Measurements from ENCODE around the gene DMD. TPM values are rescaled to one million over a fixed set of nuclear protein-coding genes. Genes with fewer than 3 reads are reported as not detected.

DMD gene
- polyA plus RNA-seq, 1 donor from 2014 or later, result 21.6 TPM

DNA sequence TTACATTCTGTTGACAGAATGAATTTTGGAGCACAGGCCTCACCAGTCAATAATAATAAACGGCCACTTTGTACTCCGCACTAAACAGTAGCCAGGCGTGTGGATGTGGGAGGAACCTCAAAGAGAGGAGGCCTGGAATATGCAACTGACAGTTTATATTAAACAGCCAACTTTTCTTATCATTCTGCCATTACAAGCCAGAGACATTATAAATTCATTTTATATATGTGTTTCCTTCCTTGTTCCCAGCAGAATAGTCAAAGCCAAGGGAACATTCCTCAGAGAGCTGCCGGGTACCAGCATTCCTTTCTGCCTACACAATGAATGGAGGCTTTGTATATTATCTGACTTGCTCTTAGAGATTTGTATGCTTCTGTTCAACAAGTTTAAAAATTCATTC is 1703.0 kb downstream of the DMD start:
- no peak overlapping the region for H3K27ac ChIP-seq (ENCODE audit: low read length)
- H3F3A ChIP-seq (ENCODE audit: insufficient read depth, low read length, poor library complexity, severe bottlenecking), result no peaks in the 10 kb centered on the region
- no peaks in the 10 kb centered on the region for H3K79me2 ChIP-seq (replicated peaks; ENCODE audit: insufficient read depth, low read length)
- H3K4me3 ChIP-seq (ENCODE audit: low read length), result no peak overlapping the region
- H3K9me2 ChIP-seq (ENCODE audit: insufficient read depth, low read length), result no peaks in the 10 kb centered on the region
- no peaks in the 10 kb centered on the region for H3K36me3 ChIP-seq (ENCODE audit: insufficient read depth, low read length)
- H2AFZ ChIP-seq (ENCODE audit: low read depth, low read length), result no peak overlapping the region
- H3K9me3 ChIP-seq (ENCODE audit: low read length), result no peaks in the 10 kb centered on the region
- H3K27me3 ChIP-seq (ENCODE audit: insufficient read depth, low read depth, low read length), result no peaks in the 10 kb centered on the region
- H3K4me2 ChIP-seq (ENCODE audit: low read length), result no peak overlapping the region
- H4K20me1 ChIP-seq (ENCODE audit: insufficient read depth), result no peaks in the 10 kb centered on the region
- TF ChIP-seq RAD21 (conservative IDR thresholded peaks at IDR 0.05), result no peak
- no peak for TF ChIP-seq MXI1 (conservative IDR thresholded peaks at IDR 0.05; ENCODE audit: poor library complexity, severe bottlenecking)
- TF ChIP-seq TAF1 (IDR thresholded peaks at IDR 0.05; ENCODE audit: low read depth), result no peak
- TF ChIP-seq EZH2 (IDR thresholded peaks at IDR 0.05; ENCODE audit: borderline replicate concordance, insufficient read depth, low read length, poor library complexity, severe bottlenecking), result no peak
- TF ChIP-seq SMC3 (conservative IDR thresholded peaks at IDR 0.05; ENCODE audit: poor library complexity), result no peak
- TF ChIP-seq EP300 (conservative IDR thresholded peaks at IDR 0.05; ENCODE audit: poor library complexity, severe bottlenecking), result no peak
- no peak for TF ChIP-seq POLR2AphosphoS5 (IDR thresholded peaks at IDR 0.05)
- TF ChIP-seq, protein P1, sequence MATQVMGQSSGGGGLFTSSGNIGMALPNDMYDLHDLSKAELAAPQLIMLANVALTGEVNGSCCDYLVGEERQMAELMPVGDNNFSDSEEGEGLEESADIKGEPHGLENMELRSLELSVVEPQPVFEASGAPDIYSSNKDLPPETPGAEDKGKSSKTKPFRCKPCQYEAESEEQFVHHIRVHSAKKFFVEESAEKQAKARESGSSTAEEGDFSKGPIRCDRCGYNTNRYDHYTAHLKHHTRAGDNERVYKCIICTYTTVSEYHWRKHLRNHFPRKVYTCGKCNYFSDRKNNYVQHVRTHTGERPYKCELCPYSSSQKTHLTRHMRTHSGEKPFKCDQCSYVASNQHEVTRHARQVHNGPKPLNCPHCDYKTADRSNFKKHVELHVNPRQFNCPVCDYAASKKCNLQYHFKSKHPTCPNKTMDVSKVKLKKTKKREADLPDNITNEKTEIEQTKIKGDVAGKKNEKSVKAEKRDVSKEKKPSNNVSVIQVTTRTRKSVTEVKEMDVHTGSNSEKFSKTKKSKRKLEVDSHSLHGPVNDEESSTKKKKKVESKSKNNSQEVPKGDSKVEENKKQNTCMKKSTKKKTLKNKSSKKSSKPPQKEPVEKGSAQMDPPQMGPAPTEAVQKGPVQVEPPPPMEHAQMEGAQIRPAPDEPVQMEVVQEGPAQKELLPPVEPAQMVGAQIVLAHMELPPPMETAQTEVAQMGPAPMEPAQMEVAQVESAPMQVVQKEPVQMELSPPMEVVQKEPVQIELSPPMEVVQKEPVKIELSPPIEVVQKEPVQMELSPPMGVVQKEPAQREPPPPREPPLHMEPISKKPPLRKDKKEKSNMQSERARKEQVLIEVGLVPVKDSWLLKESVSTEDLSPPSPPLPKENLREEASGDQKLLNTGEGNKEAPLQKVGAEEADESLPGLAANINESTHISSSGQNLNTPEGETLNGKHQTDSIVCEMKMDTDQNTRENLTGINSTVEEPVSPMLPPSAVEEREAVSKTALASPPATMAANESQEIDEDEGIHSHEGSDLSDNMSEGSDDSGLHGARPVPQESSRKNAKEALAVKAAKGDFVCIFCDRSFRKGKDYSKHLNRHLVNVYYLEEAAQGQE (IDR thresholded peaks at IDR 0.05; ENCODE audit: borderline replicate concordance), result no peak
- TF ChIP-seq, protein P2, sequence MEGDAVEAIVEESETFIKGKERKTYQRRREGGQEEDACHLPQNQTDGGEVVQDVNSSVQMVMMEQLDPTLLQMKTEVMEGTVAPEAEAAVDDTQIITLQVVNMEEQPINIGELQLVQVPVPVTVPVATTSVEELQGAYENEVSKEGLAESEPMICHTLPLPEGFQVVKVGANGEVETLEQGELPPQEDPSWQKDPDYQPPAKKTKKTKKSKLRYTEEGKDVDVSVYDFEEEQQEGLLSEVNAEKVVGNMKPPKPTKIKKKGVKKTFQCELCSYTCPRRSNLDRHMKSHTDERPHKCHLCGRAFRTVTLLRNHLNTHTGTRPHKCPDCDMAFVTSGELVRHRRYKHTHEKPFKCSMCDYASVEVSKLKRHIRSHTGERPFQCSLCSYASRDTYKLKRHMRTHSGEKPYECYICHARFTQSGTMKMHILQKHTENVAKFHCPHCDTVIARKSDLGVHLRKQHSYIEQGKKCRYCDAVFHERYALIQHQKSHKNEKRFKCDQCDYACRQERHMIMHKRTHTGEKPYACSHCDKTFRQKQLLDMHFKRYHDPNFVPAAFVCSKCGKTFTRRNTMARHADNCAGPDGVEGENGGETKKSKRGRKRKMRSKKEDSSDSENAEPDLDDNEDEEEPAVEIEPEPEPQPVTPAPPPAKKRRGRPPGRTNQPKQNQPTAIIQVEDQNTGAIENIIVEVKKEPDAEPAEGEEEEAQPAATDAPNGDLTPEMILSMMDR (IDR thresholded peaks at IDR 0.05; ENCODE audit: poor library complexity, severe bottlenecking), result no peak
- no peak overlapping the region for H3K9ac ChIP-seq (ENCODE audit: low read length)

DNA sequence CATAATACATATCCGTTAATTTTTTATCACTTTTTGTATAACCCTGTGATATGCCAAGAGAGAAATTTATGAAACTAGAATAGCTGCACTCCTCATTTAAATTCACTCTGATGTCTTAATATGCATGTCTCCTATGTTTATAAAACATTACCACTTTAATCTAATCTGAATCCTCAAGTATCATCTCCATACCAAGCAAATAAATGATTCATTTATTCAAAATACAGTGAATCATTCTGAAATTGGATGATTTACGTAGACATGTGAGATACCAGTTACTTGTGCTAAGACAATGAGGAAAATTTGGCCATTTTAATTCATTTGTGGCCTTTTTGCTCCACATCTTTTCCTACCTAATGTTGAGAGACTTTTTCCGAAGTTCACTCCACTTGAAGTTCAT is 1704.4 kb downstream of the DMD start:
- H3K4me3 ChIP-seq (ENCODE audit: low read length), result no peak overlapping the region
- H3K27me3 ChIP-seq (ENCODE audit: insufficient read depth, low read depth, low read length), result no peaks in the 10 kb centered on the region
- H3K79me2 ChIP-seq (replicated peaks; ENCODE audit: insufficient read depth, low read length), result no peaks in the 10 kb centered on the region
- H3K9ac ChIP-seq (ENCODE audit: low read length), result no peak overlapping the region
- no peaks in the 10 kb centered on the region for H3K9me2 ChIP-seq (ENCODE audit: insufficient read depth, low read length)
- H4K20me1 ChIP-seq (ENCODE audit: insufficient read depth), result no peaks in the 10 kb centered on the region
- H3K9me3 ChIP-seq (ENCODE audit: low read length), result no peaks in the 10 kb centered on the region
- no peak overlapping the region for H3K4me2 ChIP-seq (ENCODE audit: low read length)
- no peak overlapping the region for H2AFZ ChIP-seq (ENCODE audit: low read depth, low read length)
- TF ChIP-seq, protein P2 (IDR thresholded peaks at IDR 0.05; ENCODE audit: poor library complexity, severe bottlenecking), result no peak
- TF ChIP-seq MXI1 (conservative IDR thresholded peaks at IDR 0.05; ENCODE audit: poor library complexity, severe bottlenecking) (no peak), POLR2AphosphoS5 (IDR thresholded peaks at IDR 0.05) (no peak), SMC3 (conservative IDR thresholded peaks at IDR 0.05; ENCODE audit: poor library complexity) (no peak), EZH2 (IDR thresholded peaks at IDR 0.05; ENCODE audit: borderline replicate concordance, insufficient read depth, low read length, poor library complexity, severe bottlenecking) (no peak)
- no peak overlapping the region for H3K27ac ChIP-seq (ENCODE audit: low read length)
- H3F3A ChIP-seq (ENCODE audit: insufficient read depth, low read length, poor library complexity, severe bottlenecking), result no peaks in the 10 kb centered on the region
- H3K36me3 ChIP-seq (ENCODE audit: insufficient read depth, low read length), result no peaks in the 10 kb centered on the region
